ENCODE data around the gene TGDS.
A peak's percentile ranks its signal among the peaks of the same experiment; 100 is the strongest.
"Not testable (repeated sequence)": the region's sequence is repeated elsewhere in the genome, so short reads cannot be mapped to it uniquely, and the experiment has no call there.

Gene TGDS

GRCh38 chr13:94595950-94596574 lies at the start of gene TGDS:
TSS of gene TGDS (minus strand) at chr13:94596152. CDS start at chr13:94596136, 16 bp downstream.
- peak; percentile 75 to 82 for DNase-seq (ENCODE audit: low read depth in 2 of 2)

GRCh38 chr13:94641409-94641941 lies 45.5 kb upstream of the TGDS start:
- DNase-seq (ENCODE audit: low read depth in 2 of 2): no peak

GRCh38 chr13:94640721-94641120 lies 44.8 kb upstream of the TGDS start:
- no peak for DNase-seq (ENCODE audit: low read depth in 2 of 2)

GRCh38 chr13:94637677-94638076 lies 41.7 kb upstream of the TGDS start:
- DNase-seq (ENCODE audit: low read depth in 2 of 2): not testable (repeated sequence)

GRCh38 chr13:94636942-94637578 lies 41.1 kb upstream of the TGDS start:
- DNase-seq (ENCODE audit: low read depth in 2 of 2): no peak

GRCh38 chr13:94636096-94636495 lies 40.1 kb upstream of the TGDS start:
- not testable (repeated sequence) for DNase-seq (ENCODE audit: low read depth in 2 of 2)

- no peak for DNase-seq (ENCODE audit: low read depth in 2 of 2)
Observed at GRCh38 chr13:94632226-94632980, 36.5 kb upstream of the TGDS start.

GRCh38 chr13:94630858-94631257 lies 34.9 kb upstream of the TGDS start:
- DNase-seq (ENCODE audit: low read depth in 2 of 2): no peak

GRCh38 chr13:94623316-94623715 lies 27.4 kb upstream of the TGDS start:
- DNase-seq (ENCODE audit: low read depth in 2 of 2): no peak

GRCh38 chr13:94622344-94622743 lies 26.4 kb upstream of the TGDS start:
- no peak for DNase-seq (ENCODE audit: low read depth in 2 of 2)

GRCh38 chr13:94620286-94620896 lies 24.4 kb upstream of the TGDS start:
- DNase-seq (ENCODE audit: low read depth in 2 of 2): no peak

- peak in 1 of 2 donors; percentile 23 for DNase-seq (ENCODE audit: low read depth in 2 of 2)
Observed at GRCh38 chr13:94617389-94618000, 21.5 kb upstream of the TGDS start.

GRCh38 chr13:94613051-94613450 lies 17.1 kb upstream of the TGDS start:
- DNase-seq (ENCODE audit: low read depth in 2 of 2): no peak

- DNase-seq (ENCODE audit: low read depth in 2 of 2): no peak
Observed at GRCh38 chr13:94612050-94612449, 16.1 kb upstream of the TGDS start.

- no peak for DNase-seq (ENCODE audit: low read depth in 2 of 2)
Observed at GRCh38 chr13:94610475-94610874, 14.5 kb upstream of the TGDS start.

GRCh38 chr13:94609196-94609595 lies 13.2 kb upstream of the TGDS start:
- DNase-seq (ENCODE audit: low read depth in 2 of 2): no peak

GRCh38 chr13:94608586-94608985 lies 12.6 kb upstream of the TGDS start:
- no peak for DNase-seq (ENCODE audit: low read depth in 2 of 2)

GRCh38 chr13:94607939-94608338 lies 12.0 kb upstream of the TGDS start:
- no peak for DNase-seq (ENCODE audit: low read depth in 2 of 2)

GRCh38 chr13:94607056-94607455 lies 11.1 kb upstream of the TGDS start:
- no peak for DNase-seq (ENCODE audit: low read depth in 2 of 2)

GRCh38 chr13:94602467-94602866 lies 6.5 kb upstream of the TGDS start:
- DNase-seq (ENCODE audit: low read depth in 2 of 2): no peak
